A375 (cell line): ENCODE measurements around the gene TATDN2. TPM values are rescaled to one million over a fixed set of nuclear protein-coding genes. Genes with fewer than 3 reads are reported as not detected.

ENCODE experiments used
- small RNA-seq: library from RNA; depleted of rRNA; stranded (forward); fragments of <200 nt; gene quantifications from one replicate; pipeline ENCODE3, GENCODE V24; 2014
- total RNA-seq: library from RNA; depleted of rRNA; stranded (reverse); fragments of >200 nt; shearing (Covaris generic); gene quantifications from 2 replicates; pipeline ENCODE4 v1.2.3, GENCODE V29; 2014; rRNA removed

The TATDN2 gene
- total RNA-seq = 10.1 and 12.1 TPM in 2 replicates

GRCh38 chr3:10248184-10248983, at the start of gene TATDN2:
TSS of gene TATDN2 (plus strand) at chr3:10248459. CDS start at chr3:10249201, 742 bp downstream.

GRCh38 chr3:10292505-10293419, 44.5 kb downstream of the TATDN2 start, which contains the start of gene GHRL:
TSS of gene GHRL (minus strand) at chr3:10292947. CDS start at chr3:10290180, 2,767 bp downstream.

Small RNA genes within 50 kb of the gene (small RNA-seq; reads per million reads assigned to genes)
- not detected for gene MIR378B
- gene RF02126 = not detected

Other genes with a start within 250 kb of the TATDN2 start
- gene FANCD2, start 222.0 kb upstream of the TATDN2 start, total RNA-seq = 42.7 and 46.6 TPM in 2 replicates
- gene FANCD2OS, start 140.2 kb upstream of the TATDN2 start, total RNA-seq = not detected in 2 replicates
- 60.2 and 60.5 TPM in 2 replicates for gene BRK1, start 132.8 kb upstream of the TATDN2 start, total RNA-seq
- 52.1 and 54.9 TPM in 2 replicates for gene VHL, start 106.7 kb upstream of the TATDN2 start, total RNA-seq
- gene IRAK2, start 83.5 kb upstream of the TATDN2 start, total RNA-seq = 3.5 and 4.5 TPM in 2 replicates
- 0.13 and 1.8 TPM in 2 replicates for gene GHRL, start 44.5 kb downstream of the TATDN2 start, total RNA-seq
- gene SEC13, start 72.7 kb downstream of the TATDN2 start, total RNA-seq = 188 and 202 TPM in 2 replicates